Neuronal stem cell (in vitro differentiated cells): ENCODE measurements around the gene CYP2D6.
A peak's percentile ranks its signal among the peaks of the same experiment; 100 is the strongest.

Source experiments
- DNase-seq: peaks from one replicate; pipeline ENCODE4 v3.0.0-alpha.2; 2013; ENCODE audit warnings: low spot score
- H2AFZ ChIP-seq: one replicate; pipeline ENCODE4 v1.6.1; 2013; ENCODE audit warnings: mild to moderate bottlenecking, low read length, inconsistent platforms
- H2AK5ac ChIP-seq: 2 replicates; pipeline ENCODE4 v1.6.1; 2013; ENCODE audit warnings: low read depth, mild to moderate bottlenecking, inconsistent platforms, low read length, moderate library complexity, mixed read lengths
- H2BK120ac ChIP-seq: 2 replicates; pipeline ENCODE4 v1.6.1; 2013; ENCODE audit warnings: low read depth, mild to moderate bottlenecking, inconsistent platforms, low read length, moderate library complexity, mixed read lengths
- H2BK12ac ChIP-seq: one replicate; pipeline ENCODE4 v1.6.1; 2013; ENCODE audit warnings: low read length, inconsistent platforms
- H2BK15ac ChIP-seq: 2 replicates; pipeline ENCODE4 v1.6.1; 2013; ENCODE audit warnings: mild to moderate bottlenecking, low read length, inconsistent platforms, mixed read lengths
- H2BK5ac ChIP-seq: one replicate; pipeline ENCODE4 v1.6.1; 2013; ENCODE audit warnings: inconsistent platforms, mild to moderate bottlenecking, low read length, moderate library complexity
- H3K14ac ChIP-seq: one replicate; pipeline ENCODE4 v1.6.1; 2013; ENCODE audit warnings: low read length, inconsistent platforms
- H3K18ac ChIP-seq: 2 replicates; pipeline ENCODE4 v1.6.1; 2013; ENCODE audit warnings: low read length, inconsistent platforms
- H3K23ac ChIP-seq: 2 replicates; pipeline ENCODE4 v1.6.1; 2013; ENCODE audit warnings: low read depth, mild to moderate bottlenecking, mixed read lengths, low read length, inconsistent platforms; ENCODE audit not compliant: poor library complexity
- H3K27ac ChIP-seq: replicated peaks from 3 replicates; pipeline ENCODE4 v1.5.1; 2013; ENCODE audit warnings: low read length, inconsistent platforms
- H3K27me3 ChIP-seq, 3 experiments: 2 replicates each; pipeline ENCODE4 v1.6.1; 2013; ENCODE audit warnings: low read length in 3 of 3, mild to moderate bottlenecking in 2 of 3, inconsistent platforms in 1 of 3, low read depth in 1 of 3, mixed read lengths in 1 of 3, moderate library complexity in 1 of 3; ENCODE audit not compliant: control insufficient read depth in 3 of 3, insufficient read depth in 3 of 3
- H3K36me3 ChIP-seq, 2 donors: replicated peaks in 1 of 2; 2 replicates each; pipeline ENCODE4 v1.6.1; 2013; ENCODE audit warnings: low read length in 2 of 2; ENCODE audit not compliant: control insufficient read depth in 2 of 2, insufficient read depth in 2 of 2
- H3K4ac ChIP-seq: 2 replicates; pipeline ENCODE4 v1.6.1; 2013; ENCODE audit warnings: inconsistent platforms, mild to moderate bottlenecking, low read length, moderate library complexity
- H3K4me1 ChIP-seq, 2 donors: 1 replicate in 1 of 2; 2 replicates in 1 of 2; pipeline ENCODE4 v1.6.1; 2013; ENCODE audit warnings: low read length in 2 of 2, low read depth in 1 of 2; ENCODE audit not compliant: control insufficient read depth in 2 of 2, insufficient read depth in 1 of 2
- H3K4me2 ChIP-seq: one replicate; pipeline ENCODE4 v1.6.1; 2013; ENCODE audit warnings: mild to moderate bottlenecking, low read length, inconsistent platforms; ENCODE audit not compliant: insufficient read depth, poor library complexity, severe bottlenecking
- H3K4me3 ChIP-seq, 2 donors: 2 replicates each; pipeline ENCODE4 v1.5.1; 2013; ENCODE audit warnings: low read length in 2 of 2, mild to moderate bottlenecking in 2 of 2, inconsistent platforms in 1 of 2, moderate library complexity in 1 of 2
- H3K79me1 ChIP-seq: one replicate; pipeline ENCODE4 v1.6.1; 2013; ENCODE audit warnings: low read depth, mild to moderate bottlenecking, inconsistent platforms, low read length, moderate library complexity
- H3K9ac ChIP-seq: one replicate; pipeline ENCODE4 v1.6.1; 2013; ENCODE audit warnings: mild to moderate bottlenecking, low read depth, low read length, inconsistent platforms; ENCODE audit not compliant: poor library complexity
- H3K9me3 ChIP-seq, 2 donors: replicated peaks in 1 of 2; 2 replicates each; pipeline versions ENCODE3 to v1.6.1; 2013; ENCODE audit warnings: low read length in 2 of 2, mild to moderate bottlenecking in 2 of 2, inconsistent platforms in 1 of 2, low read depth in 1 of 2, mixed read lengths in 1 of 2, moderate library complexity in 1 of 2; ENCODE audit not compliant: control insufficient read depth in 2 of 2, insufficient read depth in 1 of 2
- H4K8ac ChIP-seq: one replicate; pipeline ENCODE4 v1.6.1; 2013; ENCODE audit warnings: low read depth, mild to moderate bottlenecking, inconsistent platforms, low read length, moderate library complexity
- H4K91ac ChIP-seq: one replicate; pipeline ENCODE4 v1.6.1; 2013; ENCODE audit warnings: low read length, low read depth, mild to moderate bottlenecking, inconsistent platforms; ENCODE audit not compliant: poor library complexity
- WGBS, 2 donors: extraction: QIAGEN DNeasy Blood & Tissue Kit; methylation state at CpG; one replicate each; pipeline ENCODE4 v1.1.7; 2013; ENCODE audit warnings: missing lambda C conversion rate in 2 of 2, mixed read lengths in 1 of 2; ENCODE audit not compliant: insufficient read length in 2 of 2, insufficient replicate concordance in 1 of 2; ENCODE audit errors: extremely low coverage in 2 of 2; 5-methylcytosine and 5-hydroxymethylcytosine counted together

The CYP2D6 gene

DNA sequence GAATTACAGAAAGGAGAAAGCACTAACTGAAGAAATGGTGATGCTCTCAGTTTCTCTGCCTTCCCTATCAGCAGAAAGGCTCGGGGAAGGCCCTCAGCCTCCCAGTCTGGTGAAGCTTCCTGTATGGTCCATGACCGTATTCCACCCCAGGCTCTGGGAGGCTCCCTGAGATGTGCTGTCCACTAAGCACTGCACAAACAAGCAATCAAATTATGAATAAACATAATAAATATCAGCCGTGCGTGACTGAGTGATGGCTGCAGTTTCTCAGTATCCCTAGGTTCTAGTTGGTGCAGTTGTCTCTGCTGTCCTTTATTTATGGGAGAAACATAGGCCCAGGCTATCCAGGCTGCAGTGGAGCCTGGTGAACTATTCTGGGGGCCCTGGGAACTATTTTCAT is 47.5 kb downstream of the CYP2D6 start:
- DNase-seq = no peak
- Histone ChIP-seq H3K79me1 (no peaks in the 10 kb centered on the region), H4K8ac (no peak overlapping the region), H2BK120ac (no peak overlapping the region), H3K27me3 (no peaks in the 10 kb centered on the region), H3K36me3 (peaks cover 14 to 56% of the 10 kb centered on the region in 2 donors), H3K4me2 (no peak overlapping the region), H3K23ac (no peak overlapping the region), H3K4ac (no peak overlapping the region), H3K9me3 (no peaks in the 10 kb centered on the region), H2AK5ac (no peak overlapping the region), H3K9ac (no peak overlapping the region), H3K4me3 (no peak overlapping the region), H3K14ac (no peak overlapping the region), H2AFZ (no peak overlapping the region), H3K27ac (no peak overlapping the region), H2BK12ac (no peak overlapping the region), H2BK15ac (no peak overlapping the region), H4K91ac (no peak overlapping the region), H3K18ac (no peak overlapping the region), H2BK5ac (no peak overlapping the region), H3K4me1 (peaks cover 3 to 8% of the 10 kb centered on the region in 2 donors)
- WGBS, 2 donors = no CpG with 5 or more reads among the region's 4 CpGs

GRCh38 chr22:42080287-42080686 is 50.3 kb downstream of the CYP2D6 start:
- Histone ChIP-seq H3K4ac (no peak overlapping the region), H3K9me3 (peaks cover 0 to 4% of the 10 kb centered on the region in 2 donors), H4K91ac (no peak overlapping the region), H3K27ac (no peak overlapping the region), H3K4me3 (peak overlapping the region; percentile 88 to 92), H3K14ac (no peak overlapping the region), H2AK5ac (no peak overlapping the region), H3K18ac (no peak overlapping the region), H2BK5ac (no peak overlapping the region), H3K79me1 (no peaks in the 10 kb centered on the region), H2BK120ac (no peak overlapping the region), H3K4me2 (peak overlapping the region; percentile 74), H2AFZ (peak overlapping the region; percentile 94), H3K9ac (no peak overlapping the region), H3K27me3 (no peaks in the 10 kb centered on the region), H4K8ac (no peak overlapping the region), H3K23ac (no peak overlapping the region), H3K4me1 (peaks cover 3 to 8% of the 10 kb centered on the region in 2 donors), H3K36me3 (peaks cover 5 to 35% of the 10 kb centered on the region in 2 donors), H2BK12ac (no peak overlapping the region), H2BK15ac (no peak overlapping the region)
- no peak for DNase-seq
- WGBS, 2 donors = no CpG with 5 or more reads among the region's 14 CpGs

DNA sequence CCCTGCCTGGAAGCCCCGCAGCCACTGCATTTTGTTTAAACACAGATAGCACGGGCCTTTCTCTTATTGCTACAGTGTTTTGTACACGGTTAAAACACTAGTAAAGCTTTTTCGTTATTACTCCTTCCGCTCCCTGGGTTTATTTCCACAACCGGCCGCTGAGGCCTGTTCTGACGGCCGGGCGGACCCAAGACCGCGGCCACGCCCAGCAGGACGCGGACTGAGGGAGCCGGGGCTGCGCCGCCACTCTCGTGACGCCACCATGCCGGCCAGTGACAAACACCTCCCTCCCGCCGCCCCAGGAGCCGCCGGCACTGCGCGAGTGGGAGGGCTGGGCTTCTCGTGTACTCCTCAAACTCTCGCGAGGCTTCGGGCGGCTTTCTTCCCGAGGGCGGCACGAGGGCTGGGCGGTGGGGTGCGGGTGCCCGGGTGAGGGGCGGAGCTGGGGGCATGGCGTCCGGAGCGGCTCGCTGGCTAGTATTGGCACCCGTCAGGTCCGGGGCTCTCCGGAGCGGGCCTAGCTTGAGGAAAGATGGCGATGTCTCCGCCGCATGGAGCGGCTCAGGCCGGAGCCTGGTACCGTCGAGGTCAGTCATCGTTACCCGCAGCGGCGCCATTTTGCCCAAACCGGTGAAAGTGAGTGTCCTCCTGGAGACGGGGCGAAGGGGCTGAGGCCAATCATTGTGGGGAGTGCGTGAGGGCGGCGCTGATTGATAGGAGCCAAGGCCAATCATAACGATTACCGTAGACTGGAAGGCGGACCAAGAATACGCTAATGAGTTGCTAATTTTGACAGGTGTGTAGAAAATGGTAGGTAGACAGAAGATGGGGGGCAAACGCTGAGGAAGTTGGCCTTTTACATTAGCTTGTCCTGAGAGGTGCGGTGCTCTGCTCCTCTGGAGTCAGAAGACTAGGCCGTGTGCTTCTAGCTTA is 51.0 kb downstream of the CYP2D6 start, which contains the start of gene SMDT1:
TSS of gene SMDT1 (plus strand) at position 382 of the 933 bp plus-strand sequence. CDS start at position 451, 69 bp downstream.
- Histone ChIP-seq H3K23ac (peak within 1 kb of the TSS; percentile 77), H2AFZ (peak within 1 kb of the TSS; percentile 94), H2BK12ac (no peak within 1 kb of the TSS), H3K14ac (no peak within 1 kb of the TSS), H3K18ac (peak within 1 kb of the TSS; percentile 99), H4K8ac (no peak within 1 kb of the TSS), H4K91ac (peak within 1 kb of the TSS; percentile 83), H2BK15ac (peak within 1 kb of the TSS; percentile 67), H3K79me1 (no peaks in the 10 kb centered on the region), H3K36me3 (peaks cover 4 to 28% of the 10 kb centered on the region in 2 donors), H2BK120ac (no peak within 1 kb of the TSS), H3K4me2 (peak within 1 kb of the TSS; percentile 74), H3K9ac (peak within 1 kb of the TSS; percentile 85), H2BK5ac (peak within 1 kb of the TSS; percentile 44), H3K4me3 (peak within 1 kb of the TSS; percentile 88 to 92), H2AK5ac (peak within 1 kb of the TSS; percentile 18), H3K27ac (peak within 1 kb of the TSS; percentile 86), H3K4ac (no peak within 1 kb of the TSS), H3K9me3 (peaks cover 0 to 10% of the 10 kb centered on the region in 2 donors), H3K4me1 (peaks cover 3 to 8% of the 10 kb centered on the region in 2 donors), H3K27me3 (no peaks in the 10 kb centered on the region)
- DNase-seq = peak; percentile 96
- no CpG with 5 or more reads among the region's 71 CpGs for WGBS, 2 donors
